ENCODE results near the gene NUP210.

Gene NUP210

DNA sequence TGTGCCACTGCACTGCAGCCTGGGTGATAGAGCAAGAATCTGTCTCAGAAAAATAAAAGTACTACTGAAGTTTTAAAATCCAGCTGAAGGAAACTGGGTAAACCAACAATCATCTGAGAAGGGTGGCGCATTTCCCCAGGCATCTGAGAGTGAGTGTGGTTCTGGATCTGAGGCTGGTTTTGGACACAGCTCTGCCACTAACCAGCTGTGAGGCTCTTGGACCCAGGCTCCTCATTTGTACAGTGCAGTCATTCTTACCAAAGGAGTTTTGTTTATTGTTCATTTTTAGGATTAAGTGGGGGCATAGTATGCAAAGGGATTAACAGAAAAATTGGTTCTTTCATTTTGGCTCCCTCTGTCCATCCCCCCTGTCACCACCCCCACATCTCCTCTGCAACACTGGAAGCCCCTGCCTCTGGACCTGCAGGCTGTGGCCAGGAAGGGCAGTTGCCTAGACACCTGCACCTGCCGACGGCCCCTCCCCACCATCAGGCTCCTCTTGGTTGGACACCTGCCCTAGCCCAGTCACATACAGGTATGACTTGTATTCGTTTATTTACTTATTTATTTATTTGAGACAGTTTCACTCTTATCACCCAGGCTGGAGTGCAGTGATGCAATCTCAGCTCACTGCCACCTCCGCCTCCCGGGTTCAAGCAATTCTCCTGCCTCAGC is 8.8 kb downstream of the NUP210 start:
- TF ChIP-seq, protein P1, sequence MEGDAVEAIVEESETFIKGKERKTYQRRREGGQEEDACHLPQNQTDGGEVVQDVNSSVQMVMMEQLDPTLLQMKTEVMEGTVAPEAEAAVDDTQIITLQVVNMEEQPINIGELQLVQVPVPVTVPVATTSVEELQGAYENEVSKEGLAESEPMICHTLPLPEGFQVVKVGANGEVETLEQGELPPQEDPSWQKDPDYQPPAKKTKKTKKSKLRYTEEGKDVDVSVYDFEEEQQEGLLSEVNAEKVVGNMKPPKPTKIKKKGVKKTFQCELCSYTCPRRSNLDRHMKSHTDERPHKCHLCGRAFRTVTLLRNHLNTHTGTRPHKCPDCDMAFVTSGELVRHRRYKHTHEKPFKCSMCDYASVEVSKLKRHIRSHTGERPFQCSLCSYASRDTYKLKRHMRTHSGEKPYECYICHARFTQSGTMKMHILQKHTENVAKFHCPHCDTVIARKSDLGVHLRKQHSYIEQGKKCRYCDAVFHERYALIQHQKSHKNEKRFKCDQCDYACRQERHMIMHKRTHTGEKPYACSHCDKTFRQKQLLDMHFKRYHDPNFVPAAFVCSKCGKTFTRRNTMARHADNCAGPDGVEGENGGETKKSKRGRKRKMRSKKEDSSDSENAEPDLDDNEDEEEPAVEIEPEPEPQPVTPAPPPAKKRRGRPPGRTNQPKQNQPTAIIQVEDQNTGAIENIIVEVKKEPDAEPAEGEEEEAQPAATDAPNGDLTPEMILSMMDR (IDR thresholded peaks at IDR 0.05; ENCODE audit: low read depth, low read length), result no peak
- no peak for DNase-seq (ENCODE audit: low read depth in 2 of 2)

DNA sequence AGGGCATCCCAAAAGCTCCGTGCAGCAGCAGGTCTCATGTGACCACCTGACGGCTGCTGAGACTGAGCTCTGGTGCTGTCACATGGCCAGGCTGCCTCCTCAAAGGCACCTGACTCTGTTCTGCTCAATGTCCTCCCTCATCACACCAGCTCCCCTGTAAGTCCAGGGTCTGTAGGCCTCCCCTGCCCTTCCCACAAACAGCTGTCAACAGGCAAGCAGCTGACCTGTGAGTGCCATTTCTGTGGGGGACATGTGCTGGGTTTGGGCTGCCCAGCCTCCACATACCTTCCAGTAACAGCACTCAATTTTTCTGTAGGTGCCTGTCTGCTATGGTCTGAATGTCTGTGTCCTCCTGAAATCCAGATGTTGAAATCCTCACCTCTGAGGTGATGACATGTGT is 11.2 kb downstream of the NUP210 start:
- no peak for DNase-seq (ENCODE audit: low read depth in 2 of 2)
- TF ChIP-seq, protein P1 (IDR thresholded peaks at IDR 0.05; ENCODE audit: low read depth, low read length), result no peak
- H3K4me3 ChIP-seq (replicated peaks in 1 of 2; ENCODE audit: low read depth in 2 of 2, low read length in 2 of 2), result no peak overlapping the region

More for the DNA sequence above, 8.8 kb downstream of the NUP210 start:
- no peak overlapping the region for H3K4me3 ChIP-seq (replicated peaks in 1 of 2; ENCODE audit: low read depth in 2 of 2, low read length in 2 of 2)

DNA sequence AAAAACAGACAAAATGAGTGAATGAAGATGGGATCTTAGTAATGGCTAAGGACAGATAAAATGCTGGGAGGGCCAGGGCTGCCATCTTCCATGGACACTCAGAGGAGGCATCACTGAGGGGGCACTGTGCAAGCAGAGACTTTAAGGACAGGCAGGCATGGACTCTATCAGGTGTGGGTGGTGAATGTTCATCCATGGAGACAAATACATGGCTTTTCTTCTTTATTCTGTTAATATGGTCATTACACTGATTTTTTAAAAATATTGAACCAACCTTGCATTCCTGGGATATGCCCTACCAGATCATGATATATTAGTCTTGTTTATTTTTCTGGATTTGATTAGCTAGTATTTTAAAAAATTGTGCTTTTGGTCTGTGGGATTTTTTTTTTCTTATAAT is 12.2 kb downstream of the NUP210 start:
- DNase-seq (ENCODE audit: low read depth in 2 of 2), result no peak
- TF ChIP-seq, protein P1 (IDR thresholded peaks at IDR 0.05; ENCODE audit: low read depth, low read length), result no peak
- H3K4me3 ChIP-seq (replicated peaks in 1 of 2; ENCODE audit: low read depth in 2 of 2, low read length in 2 of 2), result no peak overlapping the region

DNA sequence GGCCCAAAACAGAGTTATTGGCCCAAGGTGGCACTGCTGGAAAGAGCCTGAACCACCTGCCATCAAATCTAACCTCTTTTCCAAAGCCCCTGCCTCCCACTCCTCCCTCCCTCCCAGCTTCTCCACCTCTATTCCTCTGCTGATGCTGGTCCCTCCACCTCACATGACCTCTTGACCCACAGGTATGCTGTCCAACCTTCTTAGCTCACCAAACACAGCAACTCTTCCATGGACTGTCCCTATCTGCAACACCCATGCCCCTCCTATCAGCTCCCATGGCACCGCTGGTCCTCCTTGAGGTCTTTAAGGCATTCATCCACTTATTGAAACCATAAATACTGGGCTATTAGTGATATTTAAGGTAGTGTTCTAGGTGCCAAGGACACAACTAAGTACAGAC is 12.6 kb downstream of the NUP210 start:
- DNase-seq (ENCODE audit: low read depth in 2 of 2), result no peak
- TF ChIP-seq, protein P1 (IDR thresholded peaks at IDR 0.05; ENCODE audit: low read depth, low read length), result no peak
- H3K4me3 ChIP-seq (replicated peaks in 1 of 2; ENCODE audit: low read depth in 2 of 2, low read length in 2 of 2), result no peak overlapping the region

DNA sequence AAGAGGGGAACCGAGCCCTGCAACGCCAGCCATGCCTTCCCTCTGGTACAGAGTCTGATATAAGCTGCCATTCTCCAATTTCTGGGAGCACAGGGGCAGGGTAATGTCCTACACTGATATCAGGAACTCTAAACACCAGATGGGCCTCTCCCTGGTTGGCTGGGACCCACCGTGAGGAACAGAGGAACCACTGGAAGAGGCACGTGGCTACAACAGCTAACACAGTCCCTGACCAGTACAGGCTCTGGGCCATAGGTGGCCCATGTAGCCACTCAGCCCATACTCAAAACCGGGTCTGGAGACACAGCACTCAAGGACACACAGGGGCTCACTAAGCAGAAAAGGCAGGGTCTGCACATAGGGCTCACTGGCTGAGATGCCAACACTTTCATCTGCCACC is 13.9 kb downstream of the NUP210 start:
- no peak for DNase-seq (ENCODE audit: low read depth in 2 of 2)
- no peak overlapping the region for H3K4me3 ChIP-seq (replicated peaks in 1 of 2; ENCODE audit: low read depth in 2 of 2, low read length in 2 of 2)
- TF ChIP-seq, protein P1 (IDR thresholded peaks at IDR 0.05; ENCODE audit: low read depth, low read length), result no peak

DNA sequence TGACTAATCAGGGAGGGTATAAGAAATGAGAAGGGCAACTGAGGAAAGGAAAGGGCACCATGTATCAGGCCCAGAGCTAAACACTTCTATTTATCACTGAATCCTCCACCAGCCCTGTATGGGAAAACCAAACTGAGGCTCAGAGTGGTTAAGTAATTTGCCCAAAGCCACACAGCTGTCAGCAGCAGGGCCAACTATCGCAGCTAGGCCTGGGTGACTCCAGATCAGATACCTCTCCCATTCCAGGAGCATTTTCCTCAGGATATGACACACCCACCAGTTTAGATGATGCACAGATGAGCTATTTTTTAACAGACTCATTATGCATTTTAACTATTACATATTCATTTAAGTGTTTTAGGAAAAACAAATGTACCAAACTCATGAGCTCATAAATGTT is 14.5 kb downstream of the NUP210 start:
- TF ChIP-seq, protein P1 (IDR thresholded peaks at IDR 0.05; ENCODE audit: low read depth, low read length), result no peak
- H3K4me3 ChIP-seq (replicated peaks in 1 of 2; ENCODE audit: low read depth in 2 of 2, low read length in 2 of 2), result no peak overlapping the region
- DNase-seq (ENCODE audit: low read depth in 2 of 2), result no peak

Measured in cardiac fibroblast (primary cell).